ENCODE data around the gene POU3F1.
"Not testable (repeated sequence)": the region's sequence is repeated elsewhere in the genome, so short reads cannot be mapped to it uniquely, and the experiment has no call there.

The POU3F1 gene

GRCh38 chr1:38037221-38037939 is 9.2 kb downstream of the POU3F1 start:
- TF ChIP-seq CTCF (IDR thresholded peaks at IDR 0.05; ENCODE audit: low read depth, low read length): peak; percentile 18
- no peak overlapping the region for H3K4me3 ChIP-seq (replicated peaks in 1 of 2; ENCODE audit: low read depth in 2 of 2, low read length in 2 of 2)
- DNase-seq (ENCODE audit: low read depth in 2 of 2): peak in 1 of 2 donors; percentile 61

- TF ChIP-seq CTCF (IDR thresholded peaks at IDR 0.05; ENCODE audit: low read depth, low read length): no peak
- DNase-seq (ENCODE audit: low read depth in 2 of 2): no peak
- H3K4me3 ChIP-seq (replicated peaks in 1 of 2; ENCODE audit: low read depth in 2 of 2, low read length in 2 of 2): no peak overlapping the region
These were observed 11.7 kb downstream of the POU3F1 start for GRCh38 chr1:38034871-38035270.

GRCh38 chr1:38032992-38033391 is 13.6 kb downstream of the POU3F1 start:
- not testable (repeated sequence) for H3K4me3 ChIP-seq (replicated peaks in 1 of 2; ENCODE audit: low read depth in 2 of 2, low read length in 2 of 2)

GRCh38 chr1:38031513-38031866 is 15.1 kb downstream of the POU3F1 start:
- no peak overlapping the region for H3K4me3 ChIP-seq (replicated peaks in 1 of 2; ENCODE audit: low read depth in 2 of 2, low read length in 2 of 2)
- no peak for TF ChIP-seq CTCF (IDR thresholded peaks at IDR 0.05; ENCODE audit: low read depth, low read length)
- no peak for DNase-seq (ENCODE audit: low read depth in 2 of 2)

More at GRCh38 chr1:38032992-38033391, 13.6 kb downstream of the POU3F1 start:
- not testable (repeated sequence) for DNase-seq (ENCODE audit: low read depth in 2 of 2)

- no peak overlapping the region for H3K4me3 ChIP-seq (replicated peaks in 1 of 2; ENCODE audit: low read depth in 2 of 2, low read length in 2 of 2)
- TF ChIP-seq CTCF (IDR thresholded peaks at IDR 0.05; ENCODE audit: low read depth, low read length): no peak
- DNase-seq (ENCODE audit: low read depth in 2 of 2): no peak
These were observed 15.7 kb downstream of the POU3F1 start for GRCh38 chr1:38030596-38031512.

GRCh38 chr1:38029685-38030511 is 16.7 kb downstream of the POU3F1 start:
- peak overlapping the region in 1 of 2 donors; percentile 19 for H3K4me3 ChIP-seq (replicated peaks in 1 of 2; ENCODE audit: low read depth in 2 of 2, low read length in 2 of 2)
- no peak for TF ChIP-seq CTCF (IDR thresholded peaks at IDR 0.05; ENCODE audit: low read depth, low read length)
- DNase-seq (ENCODE audit: low read depth in 2 of 2): peak; percentile 66 to 76
